Stomach (tissue), 9 donors: ENCODE measurements around the gene MMD. TPM values are rescaled to one million over a fixed set of nuclear protein-coding genes. Genes with fewer than 3 reads are reported as not detected.

ENCODE experiments used
- DNase-seq, 2 donors: peaks; one replicate each; pipeline versions ENCODE4 v3.0.0 to v3.0.0-alpha.2; 2013 to 2019
- H3K27ac ChIP-seq, 5 donors: fragments of 200-600 bp in 4 of 5; sonication (generic) in 4 of 5; one replicate each; pipeline ENCODE4 v1.5.1; 2013 to 2019; ENCODE audit warnings: mild to moderate bottlenecking in 1 of 5, moderate library complexity in 1 of 5
- H3K27me3 ChIP-seq, 3 donors: fragments of 200-600 bp; sonication (generic); one replicate each; pipeline ENCODE4 v1.5.1; 2017 to 2019; ENCODE audit warnings: mixed run types in 1 of 3
- H3K36me3 ChIP-seq, 4 donors: fragments of 200-600 bp; sonication (generic); 1 replicate in 3 of 4; 2 replicates in 1 of 4; pipeline ENCODE4 v1.5.1; 2016 to 2019
- H3K4me1 ChIP-seq, 4 donors: fragments of 200-600 bp; sonication (generic); one replicate each; pipeline ENCODE4 v1.5.1; 2016 to 2019
- H3K4me3 ChIP-seq, 4 donors: fragments of 200-600 bp; sonication (generic) in 3 of 4; one replicate each; pipeline ENCODE4 v1.5.1; 2016 to 2019; ENCODE audit warnings: mild to moderate bottlenecking in 1 of 4
- H3K9me3 ChIP-seq, 4 donors: fragments of 200-600 bp; sonication (generic); one replicate each; pipeline ENCODE4 v1.5.1; 2016 to 2019
- EP300 ChIP-seq: sonication (generic); formaldehyde crosslinking; IDR thresholded peaks from one replicate; pipeline ENCODE4 v1.6.1; 2017; ENCODE audit warnings: antibody characterized with exemption
- POLR2A ChIP-seq, 4 donors: fragments of 450-650 bp; IDR thresholded peaks; one replicate each; pipeline ENCODE4 v1.6.1; 2016; ENCODE audit warnings: antibody characterized with exemption in 4 of 4, control low read depth in 2 of 4, mild to moderate bottlenecking in 1 of 4, moderate library complexity in 1 of 4
- POLR2AphosphoS5 ChIP-seq, 3 donors: sonication (generic); formaldehyde crosslinking; IDR thresholded peaks; one replicate each; pipeline ENCODE4 v1.6.1; 2016; ENCODE audit warnings: antibody characterized with exemption in 3 of 3
- WGBS, 5 donors: extraction: QIAGEN DNeasy Blood & Tissue Kit in 3 of 5; methylation state at CpG; one replicate each; pipeline versions ENCODE4 v1.1.5 to v1.1.7; 2013 to 2018; 5-methylcytosine and 5-hydroxymethylcytosine counted together
- intact Hi-C: fragments of 100-400 bp; cut with DNase I; formaldehyde crosslinking; loops from one replicate; pipeline ENCODE4 v1.15.1; 2023; ENCODE audit warnings: low total_unique reads
- polyA plus RNA-seq, 3 donors: library from polyadenylated mRNA; stranded (reverse); fragments of 200-250 nt; gene quantifications; one replicate each; pipeline ENCODE4 v1.2.3, GENCODE V29; 2013
- total RNA-seq, 5 donors: library from RNA; depleted of rRNA; stranded (reverse); fragments of >200 nt; gene quantifications; one replicate each; pipeline versions ENCODE4 v1.1.0 to v1.2.3, GENCODE V29; 2014 to 2016
- TF ChIP-seq, protein P1 (sequence below), 7 experiments: fragments of 450-650 bp in 4 of 7; fragments of 200-600 bp in 3 of 7; sonication (generic) in 3 of 7; IDR thresholded peaks; one replicate each; pipeline ENCODE4 v1.5.1; 2016 to 2019; ENCODE audit warnings: antibody characterized with exemption in 7 of 7, control low read depth in 2 of 7, mild to moderate bottlenecking in 1 of 7
- donor health status: healthy with polysubstance abuse.
- donor health status: Bipolar disorder and iron deficiency.
- donor health status: healthy.

Gene MMD
- total and polyA plus RNA-seq, 8 donors = 3.1 to 65.3 (median 12.5) TPM

DNA sequence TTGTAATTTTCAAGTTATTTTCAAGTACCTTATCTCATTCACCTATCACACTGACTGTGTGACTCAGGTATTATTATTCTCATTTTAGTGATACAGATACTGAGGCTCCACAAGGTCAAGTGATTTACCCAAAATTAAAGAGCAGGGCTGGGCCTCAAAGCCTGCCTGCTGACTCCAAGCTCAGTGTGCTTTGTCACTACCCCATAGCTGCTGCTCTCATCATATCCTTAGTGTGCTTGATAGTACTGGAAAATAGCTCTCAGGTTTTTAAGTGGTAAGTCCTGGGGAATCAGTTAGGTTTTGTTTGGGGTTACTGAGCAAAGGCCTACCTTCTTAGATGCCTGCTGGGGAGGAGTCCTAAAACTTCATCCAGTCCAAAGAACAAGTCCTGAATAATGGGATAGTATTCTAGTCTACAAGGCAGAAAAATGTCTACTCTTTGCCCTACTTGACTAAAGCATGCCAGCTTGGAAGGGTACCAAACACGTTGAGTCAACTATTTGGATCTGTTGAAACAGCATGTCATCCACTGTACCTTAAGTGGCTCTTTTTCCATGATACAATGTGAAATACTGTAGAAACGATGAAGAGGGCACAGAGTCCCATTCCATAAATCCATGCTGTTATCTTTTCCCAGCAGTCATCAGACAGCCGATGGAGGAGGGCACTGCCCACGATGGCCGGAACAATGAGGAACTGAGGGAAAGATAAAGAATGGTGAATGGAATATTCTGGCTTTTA lies 10.7 kb downstream of the MMD start:
- DNase-seq = no peak
- peaks cover 0 to 6% (median 0%) of the 10 kb centered on the region in 4 donors for H3K4me1 ChIP-seq
- intact Hi-C loops = no loop called here
- no peaks in the 10 kb centered on the region for H3K9me3 ChIP-seq
- WGBS, 5 donors = 87 to 92% (median 91%) methylated on average over 5 of the region's 5 CpGs
- TF ChIP-seq POLR2AphosphoS5 (IDR thresholded peaks at IDR 0.05) = no peak
- no peak for TF ChIP-seq EP300
- TF ChIP-seq POLR2A (IDR thresholded peaks at IDR 0.05) = no peak
- TF ChIP-seq, protein P1, sequence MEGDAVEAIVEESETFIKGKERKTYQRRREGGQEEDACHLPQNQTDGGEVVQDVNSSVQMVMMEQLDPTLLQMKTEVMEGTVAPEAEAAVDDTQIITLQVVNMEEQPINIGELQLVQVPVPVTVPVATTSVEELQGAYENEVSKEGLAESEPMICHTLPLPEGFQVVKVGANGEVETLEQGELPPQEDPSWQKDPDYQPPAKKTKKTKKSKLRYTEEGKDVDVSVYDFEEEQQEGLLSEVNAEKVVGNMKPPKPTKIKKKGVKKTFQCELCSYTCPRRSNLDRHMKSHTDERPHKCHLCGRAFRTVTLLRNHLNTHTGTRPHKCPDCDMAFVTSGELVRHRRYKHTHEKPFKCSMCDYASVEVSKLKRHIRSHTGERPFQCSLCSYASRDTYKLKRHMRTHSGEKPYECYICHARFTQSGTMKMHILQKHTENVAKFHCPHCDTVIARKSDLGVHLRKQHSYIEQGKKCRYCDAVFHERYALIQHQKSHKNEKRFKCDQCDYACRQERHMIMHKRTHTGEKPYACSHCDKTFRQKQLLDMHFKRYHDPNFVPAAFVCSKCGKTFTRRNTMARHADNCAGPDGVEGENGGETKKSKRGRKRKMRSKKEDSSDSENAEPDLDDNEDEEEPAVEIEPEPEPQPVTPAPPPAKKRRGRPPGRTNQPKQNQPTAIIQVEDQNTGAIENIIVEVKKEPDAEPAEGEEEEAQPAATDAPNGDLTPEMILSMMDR (IDR thresholded peaks at IDR 0.05) = no peak
- peaks cover 21 to 80% (median 73%) of the 10 kb centered on the region in 4 donors for H3K36me3 ChIP-seq
- H3K27me3 ChIP-seq = no peaks in the 10 kb centered on the region
- H3K27ac ChIP-seq = no peak overlapping the region
- no peak overlapping the region for H3K4me3 ChIP-seq

DNA sequence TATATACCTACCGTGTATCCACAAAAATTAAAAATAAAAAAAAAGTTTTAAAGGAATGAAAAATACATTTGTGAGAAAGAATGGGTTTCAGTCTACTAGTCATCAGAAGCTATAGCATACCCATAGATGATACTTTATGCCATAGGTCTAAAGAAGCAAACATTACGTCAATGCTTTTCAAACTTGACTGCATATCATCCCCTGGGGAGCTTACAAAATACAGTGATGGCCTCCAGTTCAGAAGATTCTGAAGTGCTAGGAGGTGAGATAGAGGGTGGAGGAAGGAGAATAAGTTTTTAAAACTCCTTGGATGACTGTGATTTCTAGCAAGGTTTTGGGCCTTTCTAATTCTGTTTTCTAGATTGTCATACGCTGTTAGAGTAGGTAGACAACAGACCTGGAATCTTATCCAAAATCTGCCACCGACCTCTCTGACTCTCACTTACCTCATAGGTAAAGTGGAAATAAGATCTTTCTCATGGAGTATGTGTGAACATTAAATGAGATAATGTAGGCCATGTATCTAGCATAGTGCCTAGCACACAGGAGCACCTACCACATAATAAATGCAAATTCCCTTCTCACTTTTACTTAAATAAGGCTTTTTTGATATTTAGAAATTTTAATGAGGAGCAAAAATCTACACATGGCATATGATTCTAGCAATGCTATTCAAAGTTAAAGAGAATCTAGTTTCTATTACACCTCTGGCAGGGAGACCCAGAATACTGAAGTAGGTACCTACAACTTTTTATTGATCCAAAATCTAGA lies 12.4 kb downstream of the MMD start:
- no peaks in the 10 kb centered on the region for H3K4me1 ChIP-seq
- no peak overlapping the region for H3K27ac ChIP-seq
- DNase-seq = no peak
- TF ChIP-seq EP300 (no peak), POLR2A (IDR thresholded peaks at IDR 0.05) (no peak), POLR2AphosphoS5 (IDR thresholded peaks at IDR 0.05) (no peak)
- TF ChIP-seq, protein P1 (IDR thresholded peaks at IDR 0.05) = no peak
- 93 to 97% (median 94%) methylated on average over 4 of the region's 4 CpGs for WGBS, 5 donors
- H3K36me3 ChIP-seq = peaks cover 25 to 96% (median 86%) of the 10 kb centered on the region in 4 donors
- intact Hi-C loops = no loop called here
- no peak overlapping the region for H3K4me3 ChIP-seq
- H3K27me3 ChIP-seq = no peaks in the 10 kb centered on the region
- no peaks in the 10 kb centered on the region for H3K9me3 ChIP-seq

DNA sequence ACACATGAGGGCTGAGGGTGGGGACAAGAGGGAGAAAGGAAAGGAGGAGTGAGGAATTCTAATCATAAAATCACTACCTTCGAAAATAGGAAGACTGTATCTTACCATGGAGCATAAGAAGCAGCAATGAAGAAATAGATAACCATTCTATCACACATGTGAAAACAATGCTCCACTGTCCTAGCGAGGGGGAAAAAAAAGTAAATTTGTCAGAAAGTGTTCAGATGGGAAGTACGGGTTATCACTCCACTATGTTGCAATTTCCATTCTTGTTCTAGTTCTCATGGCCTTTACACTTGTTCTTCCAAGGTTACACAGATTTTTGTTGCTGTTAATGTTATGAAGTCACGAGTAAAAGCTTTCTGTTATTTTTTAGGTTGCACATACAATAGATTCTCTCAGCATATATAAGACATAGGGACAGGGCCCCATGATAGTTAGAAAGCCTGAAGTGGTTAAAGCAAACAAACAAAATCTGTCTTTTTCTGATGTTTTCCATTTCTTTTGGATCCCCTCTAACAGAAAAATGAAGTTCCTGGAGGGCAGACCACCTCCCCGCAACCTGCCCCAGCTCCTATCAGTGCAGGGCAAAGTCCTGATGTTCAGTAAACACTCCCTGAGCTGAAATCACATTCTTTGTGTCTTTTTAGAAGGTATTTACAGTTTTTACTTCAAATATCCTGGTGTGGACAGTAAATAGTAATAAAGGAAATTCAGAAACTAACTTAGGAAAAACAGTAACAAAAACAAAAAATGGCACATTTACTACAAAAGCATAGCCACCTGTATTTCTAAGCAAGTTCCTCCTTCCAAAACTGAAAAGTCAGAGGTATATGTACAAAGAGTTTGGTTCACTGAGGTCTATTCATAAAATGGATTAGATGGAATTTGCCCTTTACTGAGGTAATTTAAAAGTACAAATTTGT lies 13.7 kb downstream of the MMD start:
- peaks cover 24 to 98% (median 88%) of the 10 kb centered on the region in 4 donors for H3K36me3 ChIP-seq

More for the DNA sequence above, 13.7 kb downstream of the MMD start:
- DNase-seq = no peak
- Histone ChIP-seq H3K27me3 (no peaks in the 10 kb centered on the region), H3K9me3 (no peaks in the 10 kb centered on the region), H3K27ac (no peak overlapping the region), H3K4me1 (no peaks in the 10 kb centered on the region), H3K4me3 (no peak overlapping the region)
- WGBS, 5 donors = 61 to 82% (median 68%) methylated on average over 5 of the region's 5 CpGs
- TF ChIP-seq EP300 = no peak
- TF ChIP-seq POLR2A (IDR thresholded peaks at IDR 0.05) = no peak
- TF ChIP-seq POLR2AphosphoS5 (IDR thresholded peaks at IDR 0.05) = no peak
- TF ChIP-seq, protein P1 (IDR thresholded peaks at IDR 0.05) = no peak
- intact Hi-C loops = no loop called here
